Vagina (tissue), 2 donors: Measurements from ENCODE around the gene UPF3A.

Experiments
- POLR2A ChIP-seq, 2 donors: fragments of 450-650 bp; IDR thresholded peaks; one replicate each; pipeline ENCODE4 v1.6.1; 2017; ENCODE audit warnings: antibody characterized with exemption in 2 of 2, mild to moderate bottlenecking in 2 of 2, moderate library complexity in 2 of 2
- TF ChIP-seq, protein P1 (sequence below), 3 experiments: fragments of 450-650 bp in 2 of 3; fragments of 200-600 bp in 1 of 3; sonication (generic) in 1 of 3; IDR thresholded peaks; one replicate each; pipeline ENCODE4 v1.5.1; 2017 to 2019; ENCODE audit warnings: antibody characterized with exemption in 3 of 3, mild to moderate bottlenecking in 2 of 3, moderate library complexity in 2 of 3

DNA sequence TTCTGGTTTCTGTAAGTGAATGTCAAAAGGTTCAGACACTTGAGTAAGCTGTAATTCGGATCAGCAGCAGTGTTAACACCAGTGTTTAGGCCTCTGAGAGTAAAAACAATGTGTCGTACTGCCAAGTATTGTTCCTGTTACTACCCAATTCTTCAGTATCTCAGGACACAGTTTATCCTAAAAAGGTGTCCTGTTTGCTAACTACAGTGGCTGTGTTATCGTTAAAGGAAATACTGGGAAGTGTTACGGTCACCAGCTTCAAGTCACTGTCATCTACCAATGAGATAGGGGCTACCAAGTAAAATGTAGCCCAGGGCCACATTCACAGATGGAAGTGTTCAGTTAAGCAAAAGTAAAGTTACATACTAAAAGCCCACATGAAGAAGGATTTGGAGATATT, 2.3 kb upstream of the UPF3A start:
- no peak for TF ChIP-seq POLR2A (IDR thresholded peaks at IDR 0.05)
- TF ChIP-seq, protein P1, sequence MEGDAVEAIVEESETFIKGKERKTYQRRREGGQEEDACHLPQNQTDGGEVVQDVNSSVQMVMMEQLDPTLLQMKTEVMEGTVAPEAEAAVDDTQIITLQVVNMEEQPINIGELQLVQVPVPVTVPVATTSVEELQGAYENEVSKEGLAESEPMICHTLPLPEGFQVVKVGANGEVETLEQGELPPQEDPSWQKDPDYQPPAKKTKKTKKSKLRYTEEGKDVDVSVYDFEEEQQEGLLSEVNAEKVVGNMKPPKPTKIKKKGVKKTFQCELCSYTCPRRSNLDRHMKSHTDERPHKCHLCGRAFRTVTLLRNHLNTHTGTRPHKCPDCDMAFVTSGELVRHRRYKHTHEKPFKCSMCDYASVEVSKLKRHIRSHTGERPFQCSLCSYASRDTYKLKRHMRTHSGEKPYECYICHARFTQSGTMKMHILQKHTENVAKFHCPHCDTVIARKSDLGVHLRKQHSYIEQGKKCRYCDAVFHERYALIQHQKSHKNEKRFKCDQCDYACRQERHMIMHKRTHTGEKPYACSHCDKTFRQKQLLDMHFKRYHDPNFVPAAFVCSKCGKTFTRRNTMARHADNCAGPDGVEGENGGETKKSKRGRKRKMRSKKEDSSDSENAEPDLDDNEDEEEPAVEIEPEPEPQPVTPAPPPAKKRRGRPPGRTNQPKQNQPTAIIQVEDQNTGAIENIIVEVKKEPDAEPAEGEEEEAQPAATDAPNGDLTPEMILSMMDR (IDR thresholded peaks at IDR 0.05), result no peak
